GM12891 (cell line): Measurements from ENCODE around the gene LIFR.

ENCODE experiments used
- PAX5 ChIP-seq: IDR thresholded peaks from 2 replicates; pipeline ENCODE4 v1.6.1; 2011; ENCODE audit warnings: low read length, moderate library complexity, mild to moderate bottlenecking; ENCODE audit not compliant: insufficient read depth, severe bottlenecking
- POLR2A ChIP-seq: IDR thresholded peaks from 2 replicates; pipeline ENCODE4 v1.6.1; 2011; ENCODE audit warnings: low read depth, low read length, control low read depth
- POLR2AphosphoS5 ChIP-seq: IDR thresholded peaks from 2 replicates; pipeline ENCODE4 v1.6.1; 2011; ENCODE audit warnings: low read depth, low read length, control low read depth
- POU2F2 ChIP-seq: IDR thresholded peaks from 2 replicates; pipeline ENCODE4 v1.6.1; 2011; ENCODE audit warnings: low read depth, mild to moderate bottlenecking, control low read depth, low read length, moderate library complexity
- SPI1 ChIP-seq: IDR thresholded peaks from 2 replicates; pipeline ENCODE4 v1.6.1; 2011; ENCODE audit warnings: low read depth, low read length, control low read depth
- TAF1 ChIP-seq: IDR thresholded peaks from 2 replicates; pipeline ENCODE4 v1.6.1; 2011; ENCODE audit warnings: low read depth, low read length, control low read depth

DNA sequence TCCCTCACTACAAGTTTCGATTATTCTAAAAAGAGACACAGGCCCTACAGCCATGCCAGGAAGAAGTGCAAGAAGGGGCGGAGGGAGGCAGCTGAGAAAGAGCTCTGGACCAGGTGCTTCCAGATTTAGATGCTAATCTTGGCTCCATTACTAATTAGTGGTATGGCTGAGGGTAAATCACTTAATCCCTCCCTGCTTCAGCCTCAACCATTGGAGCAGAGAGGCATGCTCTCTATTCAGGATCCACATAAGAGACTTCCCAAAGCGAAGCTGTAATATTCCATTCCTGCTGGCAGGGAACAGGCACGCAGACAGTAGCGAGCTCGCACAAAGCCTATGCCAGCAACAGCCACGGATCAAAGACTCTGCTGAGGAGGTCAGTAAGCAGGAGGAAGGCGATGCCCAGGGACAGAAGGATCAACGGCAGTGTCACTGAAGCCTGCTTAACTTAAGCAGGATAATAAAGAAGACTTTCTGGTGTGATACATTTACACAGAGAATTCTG, 24.2 kb downstream of the LIFR start:
- TF ChIP-seq POLR2A (no peak), PAX5 (no peak), POLR2AphosphoS5 (no peak), TAF1 (no peak), SPI1 (no peak), POU2F2 (no peak)
